Measurements from ENCODE around the gene TMEM208.

DNA sequence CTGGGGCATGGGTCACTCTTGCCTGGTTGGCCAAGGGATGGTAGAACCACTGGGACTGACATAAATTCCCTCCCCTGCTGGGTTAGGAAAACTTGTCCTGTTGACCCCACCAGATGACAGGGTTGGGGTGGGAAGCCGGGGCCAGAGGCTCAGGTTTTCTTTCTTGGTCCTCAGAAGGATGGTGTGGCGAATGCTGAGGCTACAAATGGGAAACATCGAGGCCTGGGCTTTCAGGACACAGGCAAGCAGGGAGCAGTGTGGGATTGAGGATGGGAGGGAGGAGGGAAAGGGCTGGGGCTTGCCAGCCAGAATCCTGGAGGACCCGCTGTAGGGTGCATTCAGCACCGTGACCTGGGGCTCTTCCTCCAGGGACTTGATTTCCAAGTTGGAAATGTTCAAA lies 37.9 kb downstream of the TMEM208 start:
- TF ChIP-seq, protein P1, sequence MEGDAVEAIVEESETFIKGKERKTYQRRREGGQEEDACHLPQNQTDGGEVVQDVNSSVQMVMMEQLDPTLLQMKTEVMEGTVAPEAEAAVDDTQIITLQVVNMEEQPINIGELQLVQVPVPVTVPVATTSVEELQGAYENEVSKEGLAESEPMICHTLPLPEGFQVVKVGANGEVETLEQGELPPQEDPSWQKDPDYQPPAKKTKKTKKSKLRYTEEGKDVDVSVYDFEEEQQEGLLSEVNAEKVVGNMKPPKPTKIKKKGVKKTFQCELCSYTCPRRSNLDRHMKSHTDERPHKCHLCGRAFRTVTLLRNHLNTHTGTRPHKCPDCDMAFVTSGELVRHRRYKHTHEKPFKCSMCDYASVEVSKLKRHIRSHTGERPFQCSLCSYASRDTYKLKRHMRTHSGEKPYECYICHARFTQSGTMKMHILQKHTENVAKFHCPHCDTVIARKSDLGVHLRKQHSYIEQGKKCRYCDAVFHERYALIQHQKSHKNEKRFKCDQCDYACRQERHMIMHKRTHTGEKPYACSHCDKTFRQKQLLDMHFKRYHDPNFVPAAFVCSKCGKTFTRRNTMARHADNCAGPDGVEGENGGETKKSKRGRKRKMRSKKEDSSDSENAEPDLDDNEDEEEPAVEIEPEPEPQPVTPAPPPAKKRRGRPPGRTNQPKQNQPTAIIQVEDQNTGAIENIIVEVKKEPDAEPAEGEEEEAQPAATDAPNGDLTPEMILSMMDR (IDR thresholded peaks at IDR 0.05), result no peak
- TF ChIP-seq POLR2A (IDR thresholded peaks at IDR 0.05), result no peak
